Neural crest cell (in vitro differentiated cells): ENCODE results near the gene LSAMP. TPM values are rescaled to one million over a fixed set of nuclear protein-coding genes. Genes with fewer than 3 reads are reported as not detected.

Source experiments
- DNase-seq: peaks from one replicate; pipeline ENCODE4 v3.0.0; 2021; ENCODE audit warnings: low read depth, mixed read lengths, low spot score
- H3K27ac Mint-ChIP-seq: one replicate; pipeline ENCODE4 v1.8.0; 2021; ENCODE audit warnings: mild to moderate bottlenecking, mixed read lengths; ENCODE audit not compliant: unreplicated experiment
- H3K27me3 Mint-ChIP-seq: 2 replicates; pipeline ENCODE4 v1.8.0; 2021; ENCODE audit warnings: low read depth, mild to moderate bottlenecking, mixed read lengths
- H3K36me3 Mint-ChIP-seq: 2 replicates; pipeline ENCODE4 v1.8.0; 2021; ENCODE audit warnings: low read depth, mild to moderate bottlenecking, mixed read lengths
- H3K4me1 Mint-ChIP-seq: 2 replicates; pipeline ENCODE4 v1.8.0; 2021; ENCODE audit warnings: mixed read lengths
- H3K4me3 Mint-ChIP-seq: one replicate; pipeline ENCODE4 v1.8.0; 2021; ENCODE audit warnings: mild to moderate bottlenecking, mixed read lengths
- H3K9me3 Mint-ChIP-seq: 2 replicates; pipeline ENCODE4 v1.8.0; 2021; ENCODE audit warnings: mixed read lengths
- CTCF ChIP-seq: fragments of 200-600 bp; sonication (generic); conservative IDR thresholded peaks from 2 replicates; pipeline ENCODE4 v1.5.0; 2021; ENCODE audit warnings: antibody characterized with exemption, mild to moderate bottlenecking
- total RNA-seq: library from RNA; stranded (reverse); gene quantifications from 2 replicates; pipeline ENCODE4 v1.2.1, GENCODE V29; 2021

The LSAMP gene
- total RNA-seq, 1 donor from 2014 or later = 36.7 TPM

- Mint-ChIP-seq H3K4me1 (no peaks in the 10 kb centered on the region), H3K36me3 (peaks cover 10% of the 10 kb centered on the region), H3K4me3 (no peak overlapping the region), H3K9me3 (peaks cover 8% of the 10 kb centered on the region), H3K27me3 (no peaks in the 10 kb centered on the region), H3K27ac (no peak overlapping the region)
- no peak for DNase-seq
- no peak for TF ChIP-seq CTCF
Observed at GRCh38 chr3:115943579-115943978, 501.7 kb downstream of the LSAMP start.

- no peak overlapping the region for H3K4me3 Mint-ChIP-seq
- peaks cover 12% of the 10 kb centered on the region for H3K36me3 Mint-ChIP-seq
- no peak overlapping the region for H3K27ac Mint-ChIP-seq
- H3K4me1 Mint-ChIP-seq = peaks cover 11% of the 10 kb centered on the region
- H3K9me3 Mint-ChIP-seq = peaks cover 14% of the 10 kb centered on the region
- TF ChIP-seq CTCF = peak; percentile 58
- H3K27me3 Mint-ChIP-seq = no peaks in the 10 kb centered on the region
- DNase-seq = no peak
Observed at GRCh38 chr3:115937054-115937453, 508.2 kb downstream of the LSAMP start.

DNA sequence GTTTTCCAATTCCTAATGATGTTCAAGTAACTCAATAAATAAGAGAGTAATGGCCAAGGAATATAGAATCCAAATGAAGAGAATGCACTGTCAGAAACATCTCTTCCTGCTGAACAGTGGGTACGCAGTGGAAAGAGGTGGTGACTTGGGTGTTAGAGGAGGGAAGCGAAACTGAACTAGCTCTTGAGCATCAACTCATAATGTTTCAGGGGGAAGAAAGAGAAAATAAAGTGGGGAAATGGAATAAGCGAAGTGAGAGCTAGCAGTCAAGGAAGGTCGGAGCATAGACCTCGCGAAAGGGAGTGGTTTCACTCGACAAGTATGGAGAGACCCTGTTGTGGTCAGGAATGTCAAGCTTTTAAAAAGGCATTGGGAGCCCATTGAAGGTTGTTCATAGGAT is 512.5 kb downstream of the LSAMP start:
- Mint-ChIP-seq H3K9me3 (peaks cover 3% of the 10 kb centered on the region), H3K4me3 (no peak overlapping the region), H3K4me1 (peaks cover 25% of the 10 kb centered on the region), H3K27ac (no peak overlapping the region), H3K36me3 (peaks cover 2% of the 10 kb centered on the region), H3K27me3 (no peaks in the 10 kb centered on the region)
- TF ChIP-seq CTCF = no peak
- DNase-seq = no peak

DNA sequence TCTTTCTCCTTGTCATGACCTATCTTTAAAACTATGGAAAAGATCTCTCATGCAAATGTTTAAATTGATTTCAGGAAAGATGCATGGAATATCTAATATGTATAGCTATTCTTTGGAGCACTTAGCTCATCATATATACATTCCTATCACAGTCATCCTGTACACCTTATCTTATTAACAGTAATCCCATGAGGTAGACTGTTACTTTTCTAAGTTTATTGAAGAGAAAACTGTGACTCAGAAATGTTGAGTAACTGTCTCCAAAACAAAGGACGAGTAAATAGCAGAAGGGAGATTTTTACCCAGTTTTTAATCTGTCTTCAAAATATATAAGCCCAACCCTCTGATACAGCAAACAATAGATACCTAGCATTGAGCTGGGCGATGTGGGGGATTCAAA is 513.7 kb downstream of the LSAMP start:
- H3K4me3 Mint-ChIP-seq = no peak overlapping the region
- H3K4me1 Mint-ChIP-seq = peaks cover 36% of the 10 kb centered on the region
- peaks cover 3% of the 10 kb centered on the region for H3K9me3 Mint-ChIP-seq
- H3K27ac Mint-ChIP-seq = no peak overlapping the region
- no peak for TF ChIP-seq CTCF
- no peaks in the 10 kb centered on the region for H3K27me3 Mint-ChIP-seq
- DNase-seq = no peak
- H3K36me3 Mint-ChIP-seq = peaks cover 2% of the 10 kb centered on the region

DNA sequence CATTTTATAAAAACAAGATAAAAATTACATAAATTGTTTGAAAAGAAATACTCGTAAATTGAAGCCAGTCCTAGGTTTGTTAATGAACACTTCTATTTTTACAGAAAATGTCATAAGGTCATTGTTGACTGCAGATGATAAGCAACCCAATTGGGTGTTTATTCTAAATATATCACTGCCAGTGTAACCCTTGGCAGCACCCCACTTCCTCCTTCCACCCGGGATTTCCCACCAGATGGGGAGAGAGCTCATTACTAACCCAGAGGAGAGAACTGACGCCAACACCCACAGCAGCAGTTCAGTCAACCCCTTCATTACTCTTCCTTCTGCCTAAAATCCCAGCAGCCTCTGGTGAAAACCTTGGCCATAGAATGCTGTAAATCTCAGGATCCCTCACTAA is 514.4 kb downstream of the LSAMP start:
- Mint-ChIP-seq H3K4me1 (peaks cover 36% of the 10 kb centered on the region), H3K27ac (no peak overlapping the region), H3K4me3 (no peak overlapping the region), H3K36me3 (peaks cover 2% of the 10 kb centered on the region), H3K9me3 (peaks cover 3% of the 10 kb centered on the region), H3K27me3 (no peaks in the 10 kb centered on the region)
- DNase-seq = no peak
- no peak for TF ChIP-seq CTCF

- H3K27me3 Mint-ChIP-seq = no peaks in the 10 kb centered on the region
- DNase-seq = no peak
Observed at GRCh38 chr3:115930168-115930567, 515.1 kb downstream of the LSAMP start.

More at GRCh38 chr3:115930168-115930567, 515.1 kb downstream of the LSAMP start:
- H3K9me3 Mint-ChIP-seq = peaks cover 3% of the 10 kb centered on the region
- H3K4me1 Mint-ChIP-seq = peaks cover 33% of the 10 kb centered on the region
- TF ChIP-seq CTCF = no peak
- H3K27ac Mint-ChIP-seq = no peak overlapping the region
- no peak overlapping the region for H3K4me3 Mint-ChIP-seq
- H3K36me3 Mint-ChIP-seq = peaks cover 2% of the 10 kb centered on the region
